ENCODE data around the gene ATP6V0A1.

The ATP6V0A1 gene

DNA sequence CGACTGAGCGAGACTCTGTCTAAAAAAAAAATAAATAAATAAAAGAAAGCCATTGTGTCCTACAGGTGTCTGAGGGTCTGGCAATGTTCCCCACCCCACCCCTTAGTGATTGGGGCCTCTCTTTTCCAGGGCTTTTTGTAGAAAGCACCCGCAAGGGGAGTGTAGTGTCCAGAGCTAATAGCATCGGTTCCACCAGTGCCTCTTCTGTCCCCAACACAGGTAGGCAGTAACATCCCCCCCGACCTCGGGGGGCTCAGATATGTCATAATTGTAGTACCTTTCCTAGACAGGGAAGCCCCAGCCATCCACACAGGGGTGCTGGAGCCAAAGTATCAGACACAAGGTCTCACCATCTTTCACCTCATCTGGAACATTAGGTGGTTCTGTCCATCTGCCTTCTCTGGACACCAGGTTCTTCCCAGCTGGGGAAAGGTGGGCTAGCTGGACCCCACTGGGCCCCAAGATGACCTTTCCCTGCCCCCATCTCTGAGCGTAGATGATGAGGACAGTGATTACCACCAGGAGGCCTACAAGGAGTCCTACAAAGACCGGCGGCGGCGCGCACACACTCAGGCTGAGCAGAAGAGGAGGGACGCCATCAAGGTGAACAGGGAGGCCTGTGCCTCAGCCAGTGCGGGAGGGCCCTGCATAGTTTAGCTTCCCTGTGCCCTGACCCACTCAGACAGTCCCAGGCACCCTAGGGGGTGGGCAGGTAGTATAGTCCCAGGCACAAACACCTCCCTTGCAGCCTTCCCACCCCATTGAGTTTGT, 109.8 kb downstream of the ATP6V0A1 start:
- POLR2A ChIA-PET, result interaction anchor here (1.2 kb wide), 1 partner anchor 14 kb away, joined by 6 read pairs; no protein-coding TSS in a partner anchor
- H3K9me3 ChIP-seq (ENCODE audit: control extremely low read depth in 1 of 5, control insufficient read depth in 4 of 5, insufficient read depth in 2 of 5, low read depth in 1 of 5, low read length in 4 of 5), result no peaks in the 10 kb centered on the region
- CTCF ChIA-PET, result interaction anchor here (1.1 to 2.7 kb wide), 3 partner anchors 8 to 27 kb away, joined by 3 to 11 read pairs (median 4); partner anchors contain the start of gene PSMC3IP
- peaks cover 27 to 77% (median 54%) of the 10 kb centered on the region in 4 experiments for H3K36me3 ChIP-seq (ENCODE audit: control insufficient read depth in 4 of 4, insufficient read depth in 4 of 4, low read length in 3 of 4)
- no peaks in the 10 kb centered on the region for H3K27me3 ChIP-seq (replicated peaks in 2 of 5; ENCODE audit: control insufficient read depth in 4 of 5, insufficient read depth in 5 of 5, low read length in 4 of 5)
- peaks cover 4 to 41% (median 25%) of the 10 kb centered on the region in 4 experiments for H3K4me1 ChIP-seq (ENCODE audit: control extremely low read depth in 1 of 4, control insufficient read depth in 4 of 4, insufficient read depth in 4 of 4, low read length in 3 of 4)
- WGBS (ENCODE audit: insufficient coverage), result 92% methylated on average over 11 of the region's 14 CpGs
- DNase-seq, result no peak
- peak overlapping the region in 1 of 2 experiments; percentile 20 for H3K27ac ChIP-seq (ENCODE audit: insufficient read depth in 1 of 2, low read depth in 1 of 2, low read length in 2 of 2, poor library complexity in 1 of 2, severe bottlenecking in 2 of 2)
- H3K4me3 ChIP-seq (ENCODE audit: control insufficient read depth in 1 of 7, extremely low read depth in 1 of 7, insufficient read depth in 4 of 7, low read depth in 2 of 7, low read length in 6 of 7), result peak overlapping the region in 1 of 7 experiments; percentile 86

DNA sequence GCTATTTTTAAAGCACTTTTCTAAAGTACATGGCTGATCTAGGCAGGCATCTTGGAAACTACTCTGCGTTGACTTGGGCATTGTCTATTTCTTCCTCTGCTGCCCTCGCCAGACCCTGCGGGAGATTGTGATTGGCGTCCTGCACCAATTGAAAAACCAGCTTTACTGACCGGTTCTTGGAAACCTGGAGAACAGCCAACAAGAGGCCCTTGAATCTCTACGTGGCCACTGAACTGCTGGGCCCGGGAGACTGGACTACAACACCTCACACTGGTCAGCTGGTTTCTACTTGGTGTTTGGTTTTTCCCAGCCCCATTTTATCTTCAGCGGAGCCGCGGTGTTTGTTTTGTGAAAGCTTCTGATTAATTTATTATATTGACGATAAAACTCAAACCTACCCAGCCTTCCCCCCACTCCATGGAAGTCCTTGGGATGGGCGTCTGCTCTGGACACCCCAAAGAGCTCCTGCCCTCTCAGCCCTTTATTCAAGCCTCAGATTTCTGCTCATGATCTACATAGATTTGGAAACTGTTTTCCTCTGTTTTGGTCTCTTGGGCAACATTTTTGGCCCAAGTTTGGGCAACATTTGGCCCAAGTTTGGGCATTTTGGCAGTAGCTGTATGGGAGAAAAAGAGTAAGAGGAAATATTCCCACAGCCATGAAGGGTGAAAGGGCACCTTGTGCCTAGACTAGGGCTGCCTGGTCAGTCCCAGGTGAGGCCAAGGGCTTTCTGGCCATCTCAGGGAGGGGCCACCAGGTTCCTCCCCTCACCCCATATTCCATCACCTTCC, 113.0 kb downstream of the ATP6V0A1 start:
- Histone ChIP-seq H3K9me3 (ENCODE audit: control extremely low read depth in 1 of 5, control insufficient read depth in 4 of 5, insufficient read depth in 2 of 5, low read depth in 1 of 5, low read length in 4 of 5) (no peaks in the 10 kb centered on the region), H3K27me3 (replicated peaks in 2 of 5; ENCODE audit: control insufficient read depth in 4 of 5, insufficient read depth in 5 of 5, low read length in 4 of 5) (no peaks in the 10 kb centered on the region), H3K36me3 (ENCODE audit: control insufficient read depth in 4 of 4, insufficient read depth in 4 of 4, low read length in 3 of 4) (peaks cover 27 to 68% (median 52%) of the 10 kb centered on the region in 4 experiments), H3K4me1 (ENCODE audit: control extremely low read depth in 1 of 4, control insufficient read depth in 4 of 4, insufficient read depth in 4 of 4, low read length in 3 of 4) (peaks cover 4 to 33% (median 14%) of the 10 kb centered on the region in 4 experiments), H3K27ac (ENCODE audit: insufficient read depth in 1 of 2, low read depth in 1 of 2, low read length in 2 of 2, poor library complexity in 1 of 2, severe bottlenecking in 2 of 2) (peak overlapping the region in 1 of 2 experiments; percentile 20), H3K4me3 (ENCODE audit: control insufficient read depth in 1 of 7, extremely low read depth in 1 of 7, insufficient read depth in 4 of 7, low read depth in 2 of 7, low read length in 6 of 7) (no peak overlapping the region)
- ChIA-PET POLR2A (no interaction called here), CTCF (no interaction called here)
- DNase-seq, result no peak
- WGBS (ENCODE audit: insufficient coverage), result 96% methylated on average over 8 of the region's 12 CpGs

Data from common myeloid progenitor, CD34-positive (primary cell).